Endodermal cell (in vitro differentiated cells): ENCODE data around the gene FAM163A. TPM values are rescaled to one million over a fixed set of nuclear protein-coding genes. Genes with fewer than 3 reads are reported as not detected.

Experiments used
- DNase-seq: peaks from one replicate; pipeline ENCODE4 v3.0.0-alpha.2; 2017
- H3K27ac ChIP-seq: 2 replicates; pipeline ENCODE4 v1.5.1; 2013; ENCODE audit warnings: mild to moderate bottlenecking, low read depth, low read length, moderate library complexity
- H3K27me3 ChIP-seq: 2 replicates; pipeline ENCODE4 v1.6.1; 2013; ENCODE audit warnings: mild to moderate bottlenecking, low read length, moderate library complexity; ENCODE audit not compliant: insufficient read depth, control insufficient read depth, poor library complexity, severe bottlenecking
- H3K36me3 ChIP-seq: 2 replicates; pipeline ENCODE4 v1.7.0; 2013; ENCODE audit warnings: mild to moderate bottlenecking, low read length, moderate library complexity; ENCODE audit not compliant: control insufficient read depth, insufficient read depth
- H3K4me1 ChIP-seq: one replicate; pipeline ENCODE4 v1.7.0; 2013; ENCODE audit warnings: low read length; ENCODE audit not compliant: control insufficient read depth, insufficient read depth
- H3K4me3 ChIP-seq: 2 replicates; pipeline ENCODE4 v1.5.1; 2013; ENCODE audit warnings: mild to moderate bottlenecking, low read length, moderate library complexity
- H3K9ac ChIP-seq: 2 replicates; pipeline ENCODE4 v1.6.1; 2013; ENCODE audit warnings: mild to moderate bottlenecking, low read length, moderate library complexity; ENCODE audit not compliant: poor library complexity, severe bottlenecking; ENCODE audit errors: extremely low read depth
- H3K9me3 ChIP-seq: 2 replicates; pipeline ENCODE4 v1.6.1; 2013; ENCODE audit warnings: mild to moderate bottlenecking, low read length, moderate library complexity; ENCODE audit not compliant: control insufficient read depth
- H3K27ac Mint-ChIP-seq: 2 replicates; pipeline ENCODE4 v1.8.0; 2020; ENCODE audit warnings: mixed read lengths
- H3K27me3 Mint-ChIP-seq: 2 replicates; pipeline ENCODE4 v1.8.0; 2021; ENCODE audit warnings: mild to moderate bottlenecking, mixed read lengths; ENCODE audit not compliant: insufficient read depth
- H3K36me3 Mint-ChIP-seq: 2 replicates; pipeline ENCODE4 v1.8.0; 2020; ENCODE audit warnings: low read depth, mixed read lengths
- H3K4me1 Mint-ChIP-seq: 2 replicates; pipeline ENCODE4 v1.8.0; 2020; ENCODE audit warnings: mixed read lengths
- H3K4me3 Mint-ChIP-seq: 2 replicates; pipeline ENCODE4 v1.8.0; 2020; ENCODE audit warnings: mild to moderate bottlenecking, moderate library complexity, mixed read lengths
- H3K9me3 Mint-ChIP-seq: 2 replicates; pipeline ENCODE4 v1.8.0; 2020; ENCODE audit warnings: mild to moderate bottlenecking, mixed read lengths
- CTCF ChIP-seq: fragments of 200-600 bp; sonication (generic); conservative IDR thresholded peaks from 2 replicates; pipeline ENCODE4 v1.5.0; 2021; ENCODE audit warnings: antibody characterized with exemption, mild to moderate bottlenecking
- WGBS, 2 experiments: methylation state at CpG; one replicate each; pipeline versions ENCODE4 v1.1.5 to v1.1.7; 2013; ENCODE audit warnings: missing lambda C conversion rate in 2 of 2, mixed read lengths in 1 of 2; ENCODE audit not compliant: insufficient coverage in 1 of 2, insufficient read length in 1 of 2; 5-methylcytosine and 5-hydroxymethylcytosine counted together
- total RNA-seq, 2 donors: library from RNA; stranded (reverse); fragmentation: NEBNext Ultra II Directional in 1 of 2; extraction: Animal tissue kit (Norgen Biotek cat#: 25700) in 1 of 2; gene quantifications; 2 replicates in 1 of 2; 3 replicates in 1 of 2; pipeline ENCODE4 v1.2.1, GENCODE V29; 2021

The FAM163A gene
- total RNA-seq, 2 donors from 2014 or later, result not detected

GRCh38 chr1:179760521-179760920 lies 17.4 kb downstream of the FAM163A start:
- no peak overlapping the region for H3K4me3 ChIP-seq
- no peak for TF ChIP-seq CTCF
- no peak for DNase-seq
- no peak overlapping the region for H3K9ac ChIP-seq
- H3K27ac ChIP-seq, result no peak overlapping the region
- Mint-ChIP-seq H3K4me1 (no peaks in the 10 kb centered on the region), H3K27ac (no peak overlapping the region), H3K4me3 (no peak overlapping the region), H3K9me3 (no peaks in the 10 kb centered on the region), H3K27me3 (peaks cover 4% of the 10 kb centered on the region), H3K36me3 (no peaks in the 10 kb centered on the region)
- H3K36me3 ChIP-seq, result no peaks in the 10 kb centered on the region
- WGBS, 2 experiments, result 40 to 70% methylated on average over 1 to 2 of the region's 2 CpGs
- no peaks in the 10 kb centered on the region for H3K4me1 ChIP-seq
- H3K9me3 ChIP-seq, result no peaks in the 10 kb centered on the region
- no peaks in the 10 kb centered on the region for H3K27me3 ChIP-seq

DNA sequence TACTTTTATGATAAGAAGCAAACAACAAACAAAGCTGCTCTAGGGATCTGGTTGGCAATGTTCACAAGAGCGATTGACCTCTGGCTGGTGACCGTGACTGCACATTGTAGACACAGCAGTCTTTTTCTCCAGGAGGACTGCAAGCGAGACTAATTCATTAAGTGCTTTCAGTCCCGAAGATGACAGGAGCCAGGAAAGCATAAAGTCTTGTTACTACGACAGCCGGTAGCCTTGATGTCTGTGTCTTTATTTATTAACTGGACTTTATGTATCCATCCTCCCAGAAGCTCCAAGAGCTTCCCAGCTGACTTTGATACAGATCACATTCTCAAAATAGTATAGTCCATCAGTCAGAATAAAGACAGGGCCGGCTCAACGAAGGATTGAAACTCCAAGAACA lies 18.2 kb downstream of the FAM163A start:
- no peaks in the 10 kb centered on the region for H3K36me3 ChIP-seq
- H3K27ac ChIP-seq, result no peak overlapping the region
- no peak overlapping the region for H3K4me3 ChIP-seq
- H3K4me1 ChIP-seq, result no peaks in the 10 kb centered on the region
- WGBS, 2 experiments, result 91 to 97% methylated on average over 4 to 8 of the region's 8 CpGs
- Mint-ChIP-seq H3K4me1 (no peaks in the 10 kb centered on the region), H3K27ac (no peak overlapping the region), H3K4me3 (no peak overlapping the region), H3K27me3 (peaks cover 4% of the 10 kb centered on the region), H3K9me3 (no peaks in the 10 kb centered on the region), H3K36me3 (no peaks in the 10 kb centered on the region)
- no peak for DNase-seq
- no peak for TF ChIP-seq CTCF
- H3K9me3 ChIP-seq, result no peaks in the 10 kb centered on the region
- no peaks in the 10 kb centered on the region for H3K27me3 ChIP-seq
- no peak overlapping the region for H3K9ac ChIP-seq

DNA sequence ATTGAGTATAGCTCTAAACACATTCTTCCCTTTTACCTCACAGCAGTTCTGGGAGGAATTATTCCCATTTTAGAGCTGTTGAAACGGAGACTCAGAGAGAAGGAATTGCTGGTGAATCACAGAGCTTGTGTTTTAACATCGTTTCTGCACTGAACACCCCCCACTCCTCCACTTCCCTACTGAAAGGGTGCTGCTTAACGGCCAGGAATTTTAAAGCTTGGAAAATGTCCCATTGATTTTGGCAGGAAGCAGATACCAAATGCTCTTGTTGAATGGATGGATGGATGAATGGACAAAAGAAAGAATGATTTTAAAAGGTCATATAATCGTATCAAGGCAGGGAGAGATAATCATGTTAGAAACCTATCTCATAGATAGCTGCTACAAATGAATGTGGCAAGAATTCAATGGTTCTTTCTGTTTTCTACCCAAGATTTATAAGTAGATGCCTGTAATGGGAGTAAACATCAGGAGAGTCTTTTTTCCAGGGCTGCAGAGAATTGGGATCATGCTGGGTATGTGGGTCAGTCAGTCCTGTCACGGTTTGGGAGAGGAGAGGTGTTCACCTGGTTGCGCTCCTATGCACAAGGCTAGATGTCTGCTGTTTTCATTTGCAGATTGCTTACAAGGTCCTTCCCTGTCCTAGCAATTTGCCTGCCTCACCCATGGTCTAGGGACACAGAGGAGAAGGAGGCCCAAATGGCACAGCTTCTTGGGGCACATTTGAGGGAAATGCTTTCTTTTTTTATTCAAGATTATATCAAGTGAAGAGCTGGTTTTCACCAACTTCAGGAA lies 19.0 kb downstream of the FAM163A start:
- H3K4me1 Mint-ChIP-seq, result no peaks in the 10 kb centered on the region
- TF ChIP-seq CTCF, result no peak
- no peaks in the 10 kb centered on the region for H3K36me3 Mint-ChIP-seq
- peaks cover 4% of the 10 kb centered on the region for H3K27me3 Mint-ChIP-seq
- H3K4me3 Mint-ChIP-seq, result no peak overlapping the region
- no peaks in the 10 kb centered on the region for H3K4me1 ChIP-seq
- H3K27ac ChIP-seq, result no peak overlapping the region
- no peaks in the 10 kb centered on the region for H3K9me3 Mint-ChIP-seq
- H3K36me3 ChIP-seq, result no peaks in the 10 kb centered on the region
- no peak overlapping the region for H3K4me3 ChIP-seq
- H3K27ac Mint-ChIP-seq, result no peak overlapping the region
- no peaks in the 10 kb centered on the region for H3K27me3 ChIP-seq
- no peaks in the 10 kb centered on the region for H3K9me3 ChIP-seq
- DNase-seq, result no peak
- 84 to 93% methylated on average over 3 to 6 of the region's 6 CpGs for WGBS, 2 experiments
- H3K9ac ChIP-seq, result no peak overlapping the region
